K562 (cell line): Measurements from ENCODE around the gene KLK13. TPM values are rescaled to one million over a fixed set of nuclear protein-coding genes. Genes with fewer than 3 reads are reported as not detected.

ENCODE experiments used
- ATAC-seq: fragments of 200-7000 bp; cut with Tn5 transposase; 3 replicates; pipeline ENCODE4 v1.9.1; 2020; ENCODE audit warnings: moderate library complexity
- BruUV-seq: library from RNA; stranded (reverse); fragments of 400-500 nt; replicated peaks from 2 replicates; lab custom pipeline; 2021; lab: Mats Ljungman, UMichigan
- CTCF ChIA-PET: fragments of 300-600 bp; formaldehyde crosslinking; extraction: SDS; loops from one replicate; lab custom pipeline; 2021; ENCODE audit warnings: low intra/inter-chr PET ratio; lab: Yijun Ruan, JAX
- POLR2A ChIA-PET: fragments of 300-600, 350-650 bp; sonication (Branson Sonifier 250); formaldehyde crosslinking; extraction: SDS; loops from one replicate; lab custom pipeline; 2021; ENCODE audit warnings: antibody characterized with exemption, inconsistent platforms; lab: Yijun Ruan, JAX
- DNase-seq, 4 experiments: peaks; one replicate each; pipeline versions ENCODE4 v3.0.0 to v3.0.0-alpha.2; 2011 to 2018; ENCODE audit warnings: low spot score in 3 of 4, mixed read lengths in 3 of 4; ENCODE audit errors: extremely low read depth in 1 of 4
- FAIRE-seq: peaks from 2 replicates; lab custom pipeline; 2011; peaks lifted over from hg19 to GRCh38; lab: Jason Lieb, UNC
- H2AFZ ChIP-seq: 2 replicates; pipeline ENCODE4 v1.6.0; 2011; ENCODE audit warnings: low read depth, low read length, control low read depth, inconsistent platforms
- H3K27ac ChIP-seq: fragments of 200-600 bp; 3 replicates; pipeline ENCODE4 v1.8.0; 2011; ENCODE audit warnings: low read depth, mild to moderate bottlenecking, control low read depth, inconsistent platforms, low read length, moderate library complexity, mixed read lengths; ENCODE audit errors: extremely low read depth
- H3K27me3 ChIP-seq, 2 experiments: fragments of 300-600 bp in 1 of 2; 2 replicates in 1 of 2; 3 replicates in 1 of 2; pipeline versions ENCODE4 v1.6.0 to v1.8.0; 2011; ENCODE audit warnings: inconsistent platforms in 2 of 2, low read length in 2 of 2, mild to moderate bottlenecking in 1 of 2, mixed read lengths in 1 of 2, moderate library complexity in 1 of 2; ENCODE audit not compliant: control insufficient read depth in 2 of 2, insufficient read depth in 2 of 2
- H3K36me3 ChIP-seq: fragments of 300-600 bp; 3 replicates; pipeline ENCODE4 v1.8.0; 2011; ENCODE audit warnings: mild to moderate bottlenecking, low read length, inconsistent platforms; ENCODE audit not compliant: control insufficient read depth, insufficient read depth
- H3K4me1 ChIP-seq, 2 experiments: fragments of 200-600 bp in 1 of 2; replicated peaks in 1 of 2; 2 replicates in 1 of 2; 3 replicates in 1 of 2; pipeline versions ENCODE4 v1.5.1 to v1.8.0; 2011; ENCODE audit warnings: inconsistent platforms in 2 of 2, low read length in 2 of 2, mild to moderate bottlenecking in 1 of 2, mixed read lengths in 1 of 2, moderate library complexity in 1 of 2; ENCODE audit not compliant: control insufficient read depth in 2 of 2, insufficient read depth in 2 of 2
- H3K4me2 ChIP-seq: 2 replicates; pipeline ENCODE4 v1.6.1; 2011; ENCODE audit warnings: low read length, control low read depth, inconsistent platforms, mixed read lengths; ENCODE audit not compliant: insufficient read depth
- H3K4me3 ChIP-seq: fragments of 200-600 bp; sonication (generic), shearing (Covaris generic); 2 replicates; pipeline ENCODE4 v1.5.1; 2016; ENCODE audit warnings: control low read depth, inconsistent platforms
- H3K79me2 ChIP-seq: fragments of 200-600 bp; 3 replicates; pipeline ENCODE4 v1.8.0; 2011; ENCODE audit warnings: low read length, inconsistent platforms; ENCODE audit not compliant: control insufficient read depth, insufficient read depth
- H3K9ac ChIP-seq, 2 experiments: 2 replicates each; pipeline versions ENCODE4 v1.6.0 to v1.6.1; 2011; ENCODE audit warnings: low read depth in 2 of 2, low read length in 2 of 2, control low read depth in 1 of 2, inconsistent platforms in 1 of 2, mild to moderate bottlenecking in 1 of 2, mixed read lengths in 1 of 2; ENCODE audit not compliant: insufficient read depth in 1 of 2
- H3K9me1 ChIP-seq: one replicate; pipeline ENCODE4 v1.6.0; 2011; ENCODE audit warnings: inconsistent platforms, mild to moderate bottlenecking, low read length, moderate library complexity; ENCODE audit not compliant: control insufficient read depth, insufficient read depth
- H3K9me3 ChIP-seq: replicated peaks from 2 replicates; pipeline ENCODE4 v1.5.1; 2011; ENCODE audit warnings: low read depth, low read length, inconsistent platforms; ENCODE audit not compliant: control insufficient read depth, insufficient read depth
- H4K20me1 ChIP-seq: replicated peaks from 2 replicates; pipeline ENCODE4 v1.6.1; 2011; ENCODE audit warnings: low read length, inconsistent platforms, mixed read lengths; ENCODE audit not compliant: control insufficient read depth, insufficient read depth
- ARNT ChIP-seq, 2 experiments: fragments of 450-650 bp; IDR thresholded peaks; 2 replicates each; pipeline ENCODE4 v1.6.1; 2016; ENCODE audit warnings: mild to moderate bottlenecking in 1 of 2
- CEBPB ChIP-seq: fragments of 450-650 bp; IDR thresholded peaks from 2 replicates; pipeline ENCODE4 v1.6.1; 2016; ENCODE audit warnings: missing genetic modification characterization, missing compliant biosample characterization
- HDGF ChIP-seq: fragments of 450-650 bp; IDR thresholded peaks from 2 replicates; pipeline ENCODE4 v1.6.1; 2016
- HMG20B ChIP-seq: fragments of 250-450 bp; sonication (Bioruptor Pico); IDR thresholded peaks from 2 replicates; pipeline ENCODE4 v1.5.0; 2021; ENCODE audit warnings: mild to moderate bottlenecking
- KDM5B ChIP-seq: fragments of 200-600 bp; sonication (generic); IDR thresholded peaks from 2 replicates; pipeline ENCODE4 v1.6.1; 2012; ENCODE audit warnings: low read depth, mild to moderate bottlenecking, moderate library complexity, low read length, control low read depth, inconsistent platforms; ENCODE audit not compliant: insufficient replicate concordance
- NEUROD1 ChIP-seq: fragments of 150-350 bp; IDR thresholded peaks from 2 replicates; pipeline ENCODE4 v1.6.1; 2014; ENCODE audit warnings: borderline replicate concordance, low read length, low read depth; ENCODE audit not compliant: partially characterized antibody
- RBFOX2 ChIP-seq: fragments of 200-400 bp; formaldehyde crosslinking; IDR thresholded peaks from 2 replicates; pipeline ENCODE4 v1.6.1; 2017; ENCODE audit warnings: low read depth, mild to moderate bottlenecking, low read length, moderate library complexity
- TBL1XR1 ChIP-seq, 2 experiments: IDR thresholded peaks; 2 replicates each; pipeline ENCODE4 v1.6.1; 2012; ENCODE audit warnings: improper control_type of control experiment in 2 of 2, low read length in 2 of 2, mild to moderate bottlenecking in 1 of 2
- TCF7L2 ChIP-seq: fragments of 150-350 bp; IDR thresholded peaks from 2 replicates; pipeline ENCODE4 v1.6.1; 2016; ENCODE audit warnings: low read depth, mild to moderate bottlenecking, low read length, moderate library complexity
- TEAD4 ChIP-seq, 2 experiments: sonication (generic) in 1 of 2; formaldehyde crosslinking in 1 of 2; IDR thresholded peaks; 2 replicates each; pipeline versions ENCODE4 v1.6.1 to v1.8.0; 2012 to 2022; ENCODE audit warnings: borderline replicate concordance in 1 of 2, inconsistent platforms in 1 of 2, low read length in 1 of 2, mild to moderate bottlenecking in 1 of 2, missing genetic modification reagents in 1 of 2
- THRAP3 ChIP-seq: fragments of 450-650 bp; IDR thresholded peaks from 2 replicates; pipeline ENCODE4 v1.6.1; 2016; ENCODE audit warnings: mild to moderate bottlenecking, inconsistent platforms, borderline replicate concordance
- YY1 ChIP-seq, 3 experiments: IDR thresholded peaks; 2 replicates each; pipeline ENCODE4 v1.6.1; 2011; ENCODE audit warnings: low read length in 2 of 3, mild to moderate bottlenecking in 2 of 3, moderate library complexity in 2 of 3, borderline replicate concordance in 1 of 3, control low read depth in 1 of 3, low read depth in 1 of 3; ENCODE audit not compliant: insufficient read depth in 3 of 3, insufficient replicate concordance in 2 of 3, control insufficient read depth in 1 of 3, insufficient read length in 1 of 3; ENCODE audit errors: extremely low read depth in 1 of 3
- ZFP30 ChIP-seq: fragments of 250-450 bp; sonication (Bioruptor Pico); IDR thresholded peaks from 2 replicates; pipeline ENCODE4 v1.8.0; 2022; ENCODE audit warnings: moderate library complexity, mild to moderate bottlenecking, inconsistent platforms, borderline replicate concordance
- ZNF175 ChIP-seq: fragments of 200-800 bp; sonication (Bioruptor generic); IDR thresholded peaks from 2 replicates; pipeline ENCODE4 v1.6.1; 2016; ENCODE audit warnings: low read depth, mild to moderate bottlenecking, missing genetic modification characterization, missing compliant biosample characterization
- ZNF780A ChIP-seq: fragments of 250-450 bp; sonication (Bioruptor Pico); IDR thresholded peaks from 2 replicates; pipeline ENCODE4 v1.5.0; 2021; ENCODE audit warnings: mild to moderate bottlenecking
- WGBS: fragments of 100-300 bp; shearing (Covaris generic); methylation state at CpG from one replicate; pipeline ENCODE4 v1.1.6; 2016; ENCODE audit warnings: low coverage, mixed read lengths; ENCODE audit not compliant: insufficient coverage; ENCODE audit errors: missing lambda C conversion rate; 5-methylcytosine and 5-hydroxymethylcytosine counted together
- in situ Hi-C: fragments of 300-500 bp; cut with MboI; formaldehyde crosslinking; loops from 4 replicates; pipeline ENCODE4 v1.15.0; 2018; ENCODE audit warnings: inconsistent platforms, mixed read lengths
- intact Hi-C: fragments of 100-400 bp; cut with micrococcal nuclease; formaldehyde crosslinking; loops from 2 replicates; pipeline ENCODE4 v1.14.2; 2022
- polyA plus RNA-seq, 8 experiments: library from polyadenylated mRNA; depleted of rRNA in 4 of 8; stranded (reverse) in 5 of 8; unstranded in 3 of 8; fragments of >200 nt; fragmentation: Nextera tagmentation in 2 of 8; fragmentation: Illumina TruSeq in 1 of 8; extraction: Ambion mirVana in 2 of 8; extraction: Trizol in 1 of 8; gene quantifications; 2 replicates each; pipeline versions ENCODE4 v1.2.1 to v1.2.3, GENCODE V29; 2011 to 2014; ENCODE audit warnings: inconsistent platforms in 1 of 8, missing spikeins in 1 of 8
- total RNA-seq, 7 experiments: library from RNA; depleted of rRNA in 6 of 7; stranded (reverse); fragments of >200 nt in 6 of 7; fragmentation: Illumina TruSeq in 2 of 7; extraction: Trizol in 2 of 7; gene quantifications; 2 replicates each; pipeline versions ENCODE4 v1.2.1 to v1.2.3, GENCODE V29; 2011 to 2021; ENCODE audit warnings: low replicate concordance in 1 of 7

KLK13 gene
- total and polyA plus RNA-seq, 9 of the 15 experiments (the other 6 are each of a cell fraction or from before 2014, with no cell fraction given), result 0.72 to 9.0 (median 2.3) TPM

GRCh38 chr19:51097796-51098195, 32.9 kb upstream of the KLK13 start:
- FAIRE-seq, result no peak

GRCh38 chr19:51097166-51097738, 32.4 kb upstream of the KLK13 start:
- DNase-seq (peak; percentile 74 to 76 (median 76)), ATAC-seq (peak; percentile 95), FAIRE-seq (peak; percentile 92)
- Histone ChIP-seq H3K9ac (no peak overlapping the region), H3K4me2 (no peak overlapping the region), H4K20me1 (peaks cover 8% of the 10 kb centered on the region), H3K9me3 (no peaks in the 10 kb centered on the region), H3K9me1 (peaks cover 5% of the 10 kb centered on the region), H3K79me2 (no peaks in the 10 kb centered on the region), H3K4me3 (no peak overlapping the region), H3K4me1 (no peaks in the 10 kb centered on the region; a peak in 1 of 5 replicates), H3K27ac (no peak overlapping the region), H3K36me3 (peaks cover 17% of the 10 kb centered on the region; the same call in 2 of the 3 replicates), H2AFZ (no peak overlapping the region), H3K27me3 (peaks cover 0 to 2% of the 10 kb centered on the region in 2 experiments; a peak in 2 of 5 replicates)
- ChIA-PET CTCF (interaction anchor here (1.1 to 4.9 kb wide), 4 partner anchors 77 to 393 kb away, joined by 3 to 35 read pairs (median 4); partner anchors contain the start of gene KLK10), POLR2A (interaction anchor here (0.7 kb wide), 3 partner anchors 61 to 195 kb away, joined by 3 read pairs; no protein-coding TSS in a partner anchor)
- intact Hi-C loops, result loop anchor here (2.0 kb wide), 2 partner anchors 36 to 76 kb away; no protein-coding TSS in a partner anchor
- no TSS peak for BruUV-seq
- 7% methylated on average over 7 of the region's 8 CpGs for WGBS
- in situ Hi-C loops, result loop anchor here (10.0 kb wide), 1 partner anchor 392 kb away; no protein-coding TSS in a partner anchor
- TF ChIP-seq ZFP30 (CRISPR knock-in tag) (no peak), NEUROD1 (no peak), YY1 (IDR thresholded peaks at IDR 0.05; ENCODE audit: borderline replicate concordance in 1 of 3, control insufficient read depth in 1 of 3, extremely low read depth in 1 of 3, insufficient read depth in 3 of 3, insufficient read length in 1 of 3, insufficient replicate concordance in 2 of 3, low read depth in 1 of 3, low read length in 2 of 3) (peak in 1 of 3 experiments; percentile 16), THRAP3 (no peak), ZNF780A (CRISPR knock-in tag) (no peak), HDGF (no peak), ARNT (IDR thresholded peaks at IDR 0.05) (no peak), CEBPB (tag) (no peak), TEAD4 (IDR thresholded peaks at IDR 0.05; ENCODE audit: low read length) (no peak), TEAD4 (CRISPR knock-in tag; IDR thresholded peaks at IDR 0.05; ENCODE audit: borderline replicate concordance) (no peak), TCF7L2 (no peak), TBL1XR1 (IDR thresholded peaks at IDR 0.05; ENCODE audit: low read length in 2 of 2) (no peak), HMG20B (CRISPR knock-in tag) (no peak), ZNF175 (CRISPR knock-in tag) (no peak)

More at GRCh38 chr19:51097796-51098195, 32.9 kb upstream of the KLK13 start:
- intact Hi-C loops, result loop anchor here (2.0 kb wide), 2 partner anchors 35 to 77 kb away; no protein-coding TSS in a partner anchor
- POLR2A ChIA-PET, result no interaction called here
- H3K9me1 ChIP-seq, result peaks cover 5% of the 10 kb centered on the region
- ATAC-seq, result no peak
- TF ChIP-seq KDM5B (no peak), RBFOX2 (0 out of 2 replicates have a peak, but pooled peaks have one; percentile 13)
- TF ChIP-seq, all 486 proteins: peak for 1
- no peak overlapping the region for H3K27ac ChIP-seq
- no peak overlapping the region for H3K4me3 ChIP-seq
- peaks cover 8% of the 10 kb centered on the region for H4K20me1 ChIP-seq
- no peak overlapping the region for H2AFZ ChIP-seq
- peaks cover 22% of the 10 kb centered on the region; the same call in 2 of the 3 replicates for H3K36me3 ChIP-seq
- CTCF ChIA-PET, result interaction anchor here (0.7 to 4.9 kb wide), 5 partner anchors 71 to 394 kb away, joined by 3 to 35 read pairs (median 4); partner anchors contain the start of gene KLK10
- no peak overlapping the region for H3K4me2 ChIP-seq
- no TSS peak for BruUV-seq
- no peak for DNase-seq
- 0 out of 3 replicates have a peak, but pooled peaks cover 4% of the 10 kb centered on the region for H3K79me2 ChIP-seq
- WGBS, result 78% methylated on average over 19 of the region's 20 CpGs
- no peaks in the 10 kb centered on the region; a peak in 1 of 5 replicates for H3K4me1 ChIP-seq
- in situ Hi-C loops, result loop anchor here (10.0 kb wide), 1 partner anchor 393 kb away; no protein-coding TSS in a partner anchor
- H3K27me3 ChIP-seq, result no peaks in the 10 kb centered on the region; a peak in 2 of 5 replicates
- no peak overlapping the region for H3K9ac ChIP-seq
- H3K9me3 ChIP-seq, result no peaks in the 10 kb centered on the region
